NT2/D1 (cell line): Measurements from ENCODE around the gene CRACDL.

Experiments
- YY1 ChIP-seq: IDR thresholded peaks from 2 replicates; pipeline ENCODE4 v1.6.1; 2011; ENCODE audit not compliant: insufficient read length, insufficient read depth
- ZNF274 ChIP-seq: IDR thresholded peaks from 2 replicates; pipeline ENCODE4 v1.6.1; 2011; ENCODE audit warnings: mild to moderate bottlenecking, low read depth, low read length

DNA sequence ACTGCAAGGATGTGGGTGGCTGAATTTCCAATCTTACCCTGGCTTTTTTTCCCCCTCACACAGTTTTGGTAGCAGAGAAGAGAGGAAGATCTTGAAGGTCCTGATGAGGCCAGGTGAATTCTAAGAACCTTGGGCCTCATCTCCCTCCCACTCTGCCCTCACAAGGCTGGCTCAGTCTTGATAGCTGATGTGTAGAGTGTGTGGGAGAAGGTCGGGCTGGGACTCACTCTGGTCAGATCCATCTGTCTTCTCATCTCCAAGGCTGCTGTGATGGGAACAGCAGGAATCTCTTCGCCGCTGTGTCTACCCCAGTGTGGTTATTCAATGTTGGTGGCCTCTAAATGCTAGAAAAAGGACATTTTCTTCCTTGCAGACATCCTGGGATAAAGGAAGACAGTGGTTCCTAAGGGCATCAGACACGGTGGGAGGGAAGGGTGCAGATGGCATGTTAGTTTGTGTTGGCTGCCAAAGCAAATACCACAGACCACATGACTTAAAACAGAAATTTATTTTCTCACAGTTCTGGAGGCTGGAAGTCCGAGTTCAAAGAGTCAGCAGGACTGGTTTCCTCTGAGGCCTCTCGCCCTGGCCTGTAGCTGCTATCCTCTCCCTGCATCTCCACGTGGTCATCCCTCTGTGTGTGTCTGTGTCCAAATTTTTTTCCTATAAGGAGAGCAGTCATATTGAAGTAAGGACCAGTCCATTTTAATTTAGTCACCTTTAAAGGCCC is 167.5 kb downstream of the CRACDL start:
- TF ChIP-seq YY1: no peak
- TF ChIP-seq ZNF274: no peak
